Lower leg skin (tissue), 3 donors: ENCODE results near the gene MAPT.

ENCODE experiments used
- CTCF ChIP-seq, 3 donors: fragments of 450-650 bp; IDR thresholded peaks; one replicate each; pipeline ENCODE4 v1.5.1; 2016; ENCODE audit warnings: antibody characterized with exemption in 3 of 3, mild to moderate bottlenecking in 3 of 3, moderate library complexity in 2 of 3
- POLR2A ChIP-seq, 2 donors: fragments of 450-650 bp; IDR thresholded peaks; one replicate each; pipeline ENCODE4 v1.6.1; 2016 to 2017; ENCODE audit warnings: antibody characterized with exemption in 2 of 2, mild to moderate bottlenecking in 1 of 2, moderate library complexity in 1 of 2

- TF ChIP-seq CTCF (IDR thresholded peaks at IDR 0.05), result no peak
- no peak for TF ChIP-seq POLR2A (IDR thresholded peaks at IDR 0.05)
Observed at GRCh38 chr17:45962221-45962972, 68.0 kb downstream of the MAPT start.
